ENCODE results near the gene PROCR. TPM values are rescaled to one million over a fixed set of nuclear protein-coding genes. Genes with fewer than 3 reads are reported as not detected.

The PROCR gene
- total RNA-seq, 1 experiment from 2014 or later: 52.0 TPM

Other genes starting within 250 kb of the PROCR start
- gene GSS, start 216.3 kb upstream of the PROCR start, total RNA-seq (2021; ENCODE audit: unreplicated experiment): 83.6 TPM
- 0.74 TPM for gene MYH7B, start 216.2 kb upstream of the PROCR start, total RNA-seq (2021; ENCODE audit: unreplicated experiment)
- 48.6 TPM for gene TRPC4AP, start 79.3 kb upstream of the PROCR start, total RNA-seq (2021; ENCODE audit: unreplicated experiment)
- gene EDEM2, start 24.7 kb upstream of the PROCR start, total RNA-seq (2021; ENCODE audit: unreplicated experiment): 22.8 TPM
- not detected for gene MMP24, start 54.6 kb downstream of the PROCR start, total RNA-seq (2021; ENCODE audit: unreplicated experiment)
- gene MMP24OS, start 106.0 kb downstream of the PROCR start, total RNA-seq (2021; ENCODE audit: unreplicated experiment): 59.6 TPM
- 209 TPM for gene EIF6, start 112.7 kb downstream of the PROCR start, total RNA-seq (2021; ENCODE audit: unreplicated experiment)
- gene FAM83C, start 120.4 kb downstream of the PROCR start, total RNA-seq (2021; ENCODE audit: unreplicated experiment): not detected
- 51.7 TPM for gene UQCC1, start 239.9 kb downstream of the PROCR start, total RNA-seq (2021; ENCODE audit: unreplicated experiment)